GM12878 (cell line): Measurements from ENCODE around the gene PSORS1C1. TPM values are rescaled to one million over a fixed set of nuclear protein-coding genes. Genes with fewer than 3 reads are reported as not detected.
"Not testable (repeated sequence)": the region's sequence is repeated elsewhere in the genome, so short reads cannot be mapped to it uniquely, and the experiment has no call there.

Source experiments
- ATAC-seq: fragments of 200-7000 bp; cut with Tn5 transposase; 3 replicates; pipeline ENCODE4 v1.9.1; 2020; ENCODE audit warnings: mild to moderate bottlenecking, moderate library complexity
- BruUV-seq: library from RNA; stranded (reverse); fragments of 400-500 nt; replicated peaks from 2 replicates; lab custom pipeline; 2021; lab: Mats Ljungman, UMichigan
- CTCF ChIA-PET: fragments of 300-600 bp; sonication (Branson Sonifier 250); formaldehyde crosslinking; extraction: SDS; loops from one replicate; lab custom pipeline; 2021; ENCODE audit warnings: inconsistent platforms; lab: Yijun Ruan, JAX
- POLR2A ChIA-PET: fragments of 350-600 bp; formaldehyde crosslinking; extraction: SDS; loops from one replicate; lab custom pipeline; 2021; ENCODE audit warnings: inconsistent platforms; lab: Charles Lee
- RAD21 ChIA-PET: fragments of 300-600 bp; sonication (Branson Sonifier 250); formaldehyde crosslinking; loops from one replicate; lab custom pipeline; 2023; ENCODE audit warnings: antibody characterized with exemption; ENCODE audit not compliant: unreplicated experiment; lab: Charles Lee
- SMC1A ChIA-PET: fragments of 300-600 bp; sonication (Branson Sonifier 250); formaldehyde crosslinking; loops from one replicate; lab custom pipeline; 2023; ENCODE audit not compliant: unreplicated experiment, uncharacterized antibody; lab: Charles Lee
- DNase-seq: peaks from one replicate; pipeline ENCODE4 v3.0.0-alpha.2; 2011; ENCODE audit warnings: low read depth, low spot score
- FAIRE-seq: peaks from 3 replicates; lab custom pipeline; 2011; peaks lifted over from hg19 to GRCh38; lab: Jason Lieb, UNC
- H2AFZ ChIP-seq: 2 replicates; pipeline ENCODE4 v1.6.0; 2011; ENCODE audit warnings: low read depth, low read length, control low read depth; ENCODE audit not compliant: control insufficient read depth
- H3K27ac ChIP-seq: 2 replicates; pipeline ENCODE4 v1.5.1; 2011; ENCODE audit warnings: control low read depth; ENCODE audit not compliant: control insufficient read depth, insufficient read depth
- H3K27me3 ChIP-seq, 2 experiments: replicated peaks in 1 of 2; 2 replicates each; pipeline versions ENCODE4 v1.6.0 to v1.6.1; 2011; ENCODE audit warnings: low read length in 1 of 2; ENCODE audit not compliant: control insufficient read depth in 2 of 2, insufficient read depth in 2 of 2
- H3K36me3 ChIP-seq, 2 experiments: 2 replicates each; pipeline ENCODE4 v1.5.1; 2011; ENCODE audit warnings: low read length in 1 of 2; ENCODE audit not compliant: control insufficient read depth in 2 of 2, insufficient read depth in 2 of 2
- H3K4me1 ChIP-seq: 2 replicates; pipeline ENCODE4 v1.6.1; 2011; ENCODE audit warnings: mild to moderate bottlenecking, low read length, moderate library complexity, mixed read lengths; ENCODE audit not compliant: control insufficient read depth, insufficient read depth
- H3K4me2 ChIP-seq: 2 replicates; pipeline ENCODE4 v1.6.0; 2011; ENCODE audit warnings: control low read depth; ENCODE audit not compliant: control insufficient read depth, insufficient read depth
- H3K4me3 ChIP-seq: fragments of 200-600 bp; sonication (generic); 2 replicates; pipeline ENCODE4 v1.5.1; 2016
- H3K79me2 ChIP-seq: 2 replicates; pipeline ENCODE4 v1.6.0; 2011; ENCODE audit warnings: low read length; ENCODE audit not compliant: control insufficient read depth, insufficient read depth
- H3K9ac ChIP-seq: 2 replicates; pipeline ENCODE4 v1.8.0; 2011; ENCODE audit warnings: low read length, control low read depth, mixed read lengths; ENCODE audit not compliant: control insufficient read depth, insufficient read depth
- H3K9me3 ChIP-seq: replicated peaks from 3 replicates; pipeline ENCODE4 v1.5.1; 2011; ENCODE audit warnings: mild to moderate bottlenecking, low read length; ENCODE audit not compliant: control insufficient read depth, insufficient read depth
- H4K20me1 ChIP-seq: 2 replicates; pipeline ENCODE4 v1.6.0; 2011; ENCODE audit not compliant: control insufficient read depth, insufficient read depth
- BHLHE40 ChIP-seq, 2 experiments: fragments of 450-650 bp in 1 of 2; IDR thresholded peaks; 2 replicates each; pipeline ENCODE4 v1.6.1; 2011 to 2017; ENCODE audit warnings: low read depth in 2 of 2, borderline replicate concordance in 1 of 2, improper control_type of control experiment in 1 of 2, low read length in 1 of 2, mild to moderate bottlenecking in 1 of 2
- IRF4 ChIP-seq: IDR thresholded peaks from 2 replicates; pipeline ENCODE4 v1.6.1; 2011; ENCODE audit warnings: low read depth, low read length
- JUNB ChIP-seq: IDR thresholded peaks from 2 replicates; pipeline ENCODE4 v1.6.1; 2016; ENCODE audit warnings: antibody characterized with exemption, mild to moderate bottlenecking
- NBN ChIP-seq: fragments of 450-650 bp; IDR thresholded peaks from 2 replicates; pipeline ENCODE4 v1.6.1; 2016
- RUNX3 ChIP-seq: IDR thresholded peaks from 2 replicates; pipeline ENCODE4 v1.6.1; 2012; ENCODE audit warnings: low read length, inconsistent platforms
- WGBS: methylation state at CpG from one replicate; pipeline ENCODE4 v1.1.6; 2016; ENCODE audit warnings: low lambda C conversion rate; ENCODE audit not compliant: insufficient replicate concordance, insufficient coverage; ENCODE audit errors: missing lambda C conversion rate; 5-methylcytosine and 5-hydroxymethylcytosine counted together
- in situ Hi-C: fragments of 300-500 bp; cut with MboI; formaldehyde crosslinking; loops from 9 replicates; pipeline ENCODE4 v1.14.3; 2018; ENCODE audit warnings: mixed read lengths
- intact Hi-C: fragments of 100-400 bp; cut with micrococcal nuclease; formaldehyde crosslinking; loops from one replicate; pipeline ENCODE4 v1.14.2; 2022; ENCODE audit not compliant: unreplicated experiment
- polyA plus RNA-seq, 11 experiments: library from polyadenylated mRNA; depleted of rRNA in 4 of 11; unstranded in 6 of 11; stranded (reverse) in 5 of 11; fragments of >200 nt; fragmentation: Nextera tagmentation in 4 of 11; fragmentation: Illumina TruSeq in 1 of 11; extraction: Ambion mirVana in 4 of 11; extraction: Trizol in 1 of 11; gene quantifications; 1 replicate in 1 of 11; 2 replicates in 10 of 11; pipeline versions ENCODE4 v1.2.1 to v1.2.3, GENCODE V29; 2011 to 2016; ENCODE audit warnings: inconsistent platforms in 2 of 11, missing spikeins in 2 of 11, low read depth in 1 of 11
- total RNA-seq, 4 experiments: library from RNA; depleted of rRNA in 3 of 4; stranded (reverse); fragments of >200 nt in 3 of 4; fragmentation: Illumina TruSeq in 1 of 4; extraction: Trizol in 1 of 4; gene quantifications; 2 replicates each; pipeline versions ENCODE4 v1.2.1 to v1.2.3, GENCODE V29; 2013 to 2021
- TF ChIP-seq, protein P1 (sequence below): fragments of 450-650 bp; IDR thresholded peaks from 2 replicates; pipeline ENCODE4 v1.6.1; 2016; ENCODE audit warnings: mild to moderate bottlenecking

Gene PSORS1C1
- total and polyA plus RNA-seq, 10 of the 15 experiments (the other 5 are each of a cell fraction or from before 2014, with no cell fraction given) = 0.13 to 1.00 (median 0.20) TPM; not detected in 5

DNA sequence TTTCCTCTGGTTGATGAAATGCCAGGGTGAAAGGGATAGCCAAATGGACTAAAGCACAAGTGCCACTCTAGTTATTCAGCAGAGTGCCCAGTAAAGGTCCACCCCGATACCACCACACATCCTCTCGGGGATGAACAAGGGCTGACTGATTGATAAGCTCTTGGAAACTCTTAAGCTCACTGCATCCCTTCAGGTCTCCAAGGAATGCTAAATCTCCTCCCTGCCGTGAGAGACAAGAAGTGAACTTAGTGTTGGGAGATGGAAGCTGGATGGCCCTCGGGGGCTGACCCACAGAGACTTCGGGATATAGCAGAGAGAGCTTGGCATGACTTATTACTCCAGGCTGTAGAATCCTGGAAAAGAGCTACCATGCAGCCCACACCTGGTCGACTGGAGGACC lies 69.3 kb downstream of the PSORS1C1 start:
- H2AFZ ChIP-seq, H3K9me3 ChIP-seq, H3K4me3 ChIP-seq, H4K20me1 ChIP-seq, H3K36me3 ChIP-seq, H3K27me3 ChIP-seq, DNase-seq, intact Hi-C loops, H3K79me2 ChIP-seq, ATAC-seq, FAIRE-seq, H3K9ac ChIP-seq, in situ Hi-C loops, BruUV-seq, H3K27ac ChIP-seq: not testable (repeated sequence)
- POLR2A ChIA-PET = interaction anchor here (1.3 to 2.4 kb wide), 3 partner anchors 19 to 27 kb away, joined by 5 to 10 read pairs (median 9); partner anchors contain the start of gene TCF19
- WGBS = 87% methylated on average over 6 of the region's 6 CpGs
- SMC1A ChIA-PET = interaction anchor here (0.7 to 3.3 kb wide), 10 partner anchors 9 to 57 kb away, joined by 3 to 21 read pairs (median 4); partner anchors contain the start of genes CCHCR1, PSORS1C2 and TCF19
- RAD21 ChIA-PET = interaction anchor here (1.1 to 2.7 kb wide), 4 partner anchors 19 to 26 kb away, joined by 4 to 10 read pairs (median 8); partner anchors contain the start of genes CCHCR1 and TCF19
- Histone ChIP-seq H3K4me1 (peaks cover 17% of the 10 kb centered on the region), H3K4me2 (0 out of 2 replicates have a peak overlapping the region, but pooled peaks have one; percentile 17)
- CTCF ChIA-PET = interaction anchor here (0.8 to 3.3 kb wide), 12 partner anchors 9 to 183 kb away, joined by 3 to 17 read pairs (median 4); partner anchors contain the start of genes PSORS1C2 and TCF19

- H4K20me1 ChIP-seq, H3K27me3 ChIP-seq, H3K79me2 ChIP-seq, BruUV-seq: not testable (repeated sequence)
- TF ChIP-seq, protein P1, sequence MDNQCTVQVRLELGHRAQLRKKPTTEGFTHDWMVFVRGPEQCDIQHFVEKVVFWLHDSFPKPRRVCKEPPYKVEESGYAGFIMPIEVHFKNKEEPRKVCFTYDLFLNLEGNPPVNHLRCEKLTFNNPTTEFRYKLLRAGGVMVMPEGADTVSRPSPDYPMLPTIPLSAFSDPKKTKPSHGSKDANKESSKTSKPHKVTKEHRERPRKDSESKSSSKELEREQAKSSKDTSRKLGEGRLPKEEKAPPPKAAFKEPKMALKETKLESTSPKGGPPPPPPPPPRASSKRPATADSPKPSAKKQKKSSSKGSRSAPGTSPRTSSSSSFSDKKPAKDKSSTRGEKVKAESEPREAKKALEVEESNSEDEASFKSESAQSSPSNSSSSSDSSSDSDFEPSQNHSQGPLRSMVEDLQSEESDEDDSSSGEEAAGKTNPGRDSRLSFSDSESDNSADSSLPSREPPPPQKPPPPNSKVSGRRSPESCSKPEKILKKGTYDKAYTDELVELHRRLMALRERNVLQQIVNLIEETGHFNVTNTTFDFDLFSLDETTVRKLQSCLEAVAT = peak; percentile 68; the same call in 1 of the 2 replicates
- peak; percentile 31; the same call in 1 of the 2 replicates for TF ChIP-seq RUNX3
- 0 out of 2 replicates have a peak, but pooled peaks have one; percentile 25 for TF ChIP-seq IRF4
- peak; percentile 29; the same call in 1 of the 2 replicates for TF ChIP-seq JUNB
- TF ChIP-seq BHLHE40 (IDR thresholded peaks at IDR 0.05; ENCODE audit: borderline replicate concordance in 1 of 2, low read depth in 2 of 2, low read length in 1 of 2) = peak in 1 of 2 experiments; percentile 28; a peak in 1 of 4 replicates
- 0 out of 2 replicates have a peak, but pooled peaks have one; percentile 26 for TF ChIP-seq NBN
- TF ChIP-seq, all 136 proteins: peak for 6; not testable (repeated sequence) for 130
- H3K9me3 ChIP-seq, POLR2A ChIA-PET, FAIRE-seq, DNase-seq, in situ Hi-C loops, SMC1A ChIA-PET, H3K36me3 ChIP-seq, intact Hi-C loops: not testable (repeated sequence)
- peak overlapping the region; percentile 90 for H2AFZ ChIP-seq
- peak; percentile 77 for ATAC-seq
- peak overlapping the region; percentile 54; the same call in 1 of the 2 replicates for H3K4me3 ChIP-seq
- H3K9ac ChIP-seq = peak overlapping the region; percentile 89
- H3K4me2 ChIP-seq = peak overlapping the region; percentile 96
- WGBS = 50% methylated on average over 4 of the region's 4 CpGs
- peaks cover 19% of the 10 kb centered on the region for H3K4me1 ChIP-seq
- CTCF ChIA-PET = interaction anchor here (1.0 to 2.2 kb wide), 2 partner anchors 11 to 20 kb away, joined by 3 to 10 read pairs; no protein-coding TSS in a partner anchor
- RAD21 ChIA-PET = interaction anchor here (1.8 kb wide), 1 partner anchor 28 kb away, joined by 4 read pairs; the partner anchor contains the start of genes CCHCR1 and TCF19
- peak overlapping the region; percentile 96 for H3K27ac ChIP-seq
These were observed 71.1 kb downstream of the PSORS1C1 start for GRCh38 chr6:31185695-31186051.
